ENCODE results near the gene SPINT3.

DNA sequence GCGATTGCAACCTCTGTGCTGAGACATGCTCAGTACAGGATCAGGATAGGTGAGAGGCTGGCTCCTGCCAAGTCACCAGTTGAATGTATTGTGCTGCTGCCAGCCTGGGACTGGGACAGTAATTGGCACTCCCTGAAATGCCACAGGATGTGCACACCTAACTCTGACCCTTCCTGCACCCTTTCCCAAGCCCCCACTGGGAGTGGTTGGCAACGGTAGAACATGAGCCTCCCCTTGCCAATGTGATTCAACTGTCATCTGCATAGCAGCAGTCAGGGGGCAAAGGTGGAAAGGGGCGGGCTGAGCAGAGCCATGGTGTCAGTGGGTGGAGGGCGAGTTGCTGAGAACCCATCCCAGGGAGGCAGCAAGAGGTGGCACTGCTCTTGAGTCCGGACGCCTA lies 15.4 kb downstream of the SPINT3 start:
- TF ChIP-seq CTCF (IDR thresholded peaks at IDR 0.05; ENCODE audit: borderline replicate concordance, extremely low read depth, low read length, poor library complexity, severe bottlenecking) (no peak), EZH2 (IDR thresholded peaks at IDR 0.05; ENCODE audit: borderline replicate concordance, low read depth, low read length, severe bottlenecking) (no peak)

All from DND-41 (cell line).